PC-9 (cell line): ENCODE results near the gene JUP. TPM values are rescaled to one million over a fixed set of nuclear protein-coding genes. Genes with fewer than 3 reads are reported as not detected.

Experiments
- BruUV-seq: library from RNA; stranded (reverse); fragments of 400-500 nt; replicated peaks from 2 replicates; lab custom pipeline; 2021; lab: Mats Ljungman, UMichigan
- CTCF ChIA-PET: fragments of 300-600 bp; sonication (Branson Sonifier 250); formaldehyde crosslinking; loops from one replicate; lab custom pipeline; 2022; ENCODE audit warnings: antibody characterized with exemption; lab: Charles Lee
- POLR2A ChIA-PET: fragments of 300-600 bp; sonication (Branson Sonifier 250); formaldehyde crosslinking; loops from one replicate; lab custom pipeline; 2022; ENCODE audit warnings: antibody characterized with exemption; ENCODE audit not compliant: unreplicated experiment; lab: Charles Lee
- DNase-seq, 2 experiments: peaks; one replicate each; pipeline versions ENCODE4 v3.0.0 to v3.0.0-alpha.2; 2015 to 2022; ENCODE audit warnings: mixed read lengths in 1 of 2
- H2AFZ ChIP-seq: fragments of 200-600 bp; sonication (generic); 2 replicates; pipeline ENCODE4 v1.8.1; 2017; ENCODE audit warnings: antibody characterized with exemption
- H3F3A ChIP-seq: fragments of 200-600 bp; sonication (generic); 2 replicates; pipeline ENCODE4 v1.8.1; 2017; ENCODE audit warnings: antibody characterized with exemption, mild to moderate bottlenecking, low read depth; ENCODE audit not compliant: insufficient read depth
- H3K27ac ChIP-seq: fragments of 200-600 bp; sonication (generic); 2 replicates; pipeline ENCODE4 v1.6.1; 2016; ENCODE audit warnings: mixed run types
- H3K27me3 ChIP-seq: fragments of 200-600 bp; sonication (generic); 2 replicates; pipeline ENCODE4 v1.6.1; 2016; ENCODE audit warnings: low read depth, mixed run types; ENCODE audit not compliant: insufficient read depth
- H3K36me3 ChIP-seq: fragments of 200-600 bp; sonication (generic); 2 replicates; pipeline ENCODE4 v1.6.1; 2016; ENCODE audit warnings: low read depth, mixed run types
- H3K4me1 ChIP-seq: fragments of 200-600 bp; sonication (generic); replicated peaks from 2 replicates; pipeline ENCODE4 v1.6.1; 2016; ENCODE audit warnings: mixed run types; ENCODE audit not compliant: insufficient read depth
- H3K4me2 ChIP-seq: fragments of 200-600 bp; sonication (generic); 2 replicates; pipeline ENCODE4 v1.6.1; 2017; ENCODE audit warnings: mixed run types
- H3K4me3 ChIP-seq: fragments of 200-600 bp; sonication (generic); 2 replicates; pipeline ENCODE4 v1.6.1; 2016; ENCODE audit warnings: mixed run types
- H3K79me2 ChIP-seq: fragments of 200-600 bp; sonication (generic); 2 replicates; pipeline ENCODE4 v1.6.1; 2017; ENCODE audit warnings: low read depth, mixed run types
- H3K9me2 ChIP-seq: fragments of 200-600 bp; sonication (generic); 2 replicates; pipeline ENCODE4 v1.8.1; 2017; ENCODE audit warnings: mild to moderate bottlenecking; ENCODE audit not compliant: insufficient read depth
- H3K9me3 ChIP-seq: fragments of 200-600 bp; sonication (generic); 2 replicates; pipeline ENCODE4 v1.8.1; 2016; ENCODE audit warnings: low read depth; ENCODE audit not compliant: insufficient read depth
- H4K20me1 ChIP-seq: fragments of 200-600 bp; sonication (generic); 2 replicates; pipeline ENCODE4 v1.8.1; 2017; ENCODE audit not compliant: insufficient read depth
- EZH2 ChIP-seq: fragments of 200-600 bp; sonication (generic); IDR thresholded peaks from 2 replicates; pipeline ENCODE4 v1.8.0; 2017; ENCODE audit warnings: antibody characterized with exemption, low read depth
- intact Hi-C: fragments of 100-400 bp; cut with micrococcal nuclease; formaldehyde crosslinking; loops from one replicate; pipeline ENCODE4 v1.10.0; 2022; ENCODE audit not compliant: unreplicated experiment
- total RNA-seq: library from RNA; stranded (reverse); gene quantifications from 2 replicates; pipeline ENCODE4 v1.2.3, GENCODE V29; 2021
- TF ChIP-seq, protein P1 (sequence below): fragments of 200-600 bp; sonication (generic); conservative IDR thresholded peaks from 2 replicates; pipeline ENCODE4 v1.6.1; 2017; ENCODE audit warnings: mixed run types, antibody characterized with exemption, mild to moderate bottlenecking, moderate library complexity

Gene JUP
- total RNA-seq, 1 experiment from 2014 or later: 259 TPM

- H3K4me1 ChIP-seq: no peaks in the 10 kb centered on the region
- no peak overlapping the region for H2AFZ ChIP-seq
- ChIA-PET POLR2A (interaction anchor here (0.6 kb wide), 1 partner anchor 10 kb away, joined by 3 read pairs; no protein-coding TSS in a partner anchor), CTCF (no interaction called here)
- H4K20me1 ChIP-seq: no peaks in the 10 kb centered on the region
- no peaks in the 10 kb centered on the region for H3K36me3 ChIP-seq
- BruUV-seq: no TSS peak
- no peaks in the 10 kb centered on the region for H3K27me3 ChIP-seq
- H3K4me3 ChIP-seq: no peak overlapping the region
- H3K27ac ChIP-seq: no peak overlapping the region
- intact Hi-C loops: no loop called here
- no peaks in the 10 kb centered on the region; the same call in 1 of the 2 replicates for H3K9me3 ChIP-seq
- no peaks in the 10 kb centered on the region for H3K79me2 ChIP-seq
- no peak overlapping the region for H3K4me2 ChIP-seq
- H3K9me2 ChIP-seq: no peaks in the 10 kb centered on the region
- no peak for DNase-seq
- peaks cover 6% of the 10 kb centered on the region; the same call in 1 of the 2 replicates for H3F3A ChIP-seq
- TF ChIP-seq EZH2: no peak
- TF ChIP-seq, protein P1, sequence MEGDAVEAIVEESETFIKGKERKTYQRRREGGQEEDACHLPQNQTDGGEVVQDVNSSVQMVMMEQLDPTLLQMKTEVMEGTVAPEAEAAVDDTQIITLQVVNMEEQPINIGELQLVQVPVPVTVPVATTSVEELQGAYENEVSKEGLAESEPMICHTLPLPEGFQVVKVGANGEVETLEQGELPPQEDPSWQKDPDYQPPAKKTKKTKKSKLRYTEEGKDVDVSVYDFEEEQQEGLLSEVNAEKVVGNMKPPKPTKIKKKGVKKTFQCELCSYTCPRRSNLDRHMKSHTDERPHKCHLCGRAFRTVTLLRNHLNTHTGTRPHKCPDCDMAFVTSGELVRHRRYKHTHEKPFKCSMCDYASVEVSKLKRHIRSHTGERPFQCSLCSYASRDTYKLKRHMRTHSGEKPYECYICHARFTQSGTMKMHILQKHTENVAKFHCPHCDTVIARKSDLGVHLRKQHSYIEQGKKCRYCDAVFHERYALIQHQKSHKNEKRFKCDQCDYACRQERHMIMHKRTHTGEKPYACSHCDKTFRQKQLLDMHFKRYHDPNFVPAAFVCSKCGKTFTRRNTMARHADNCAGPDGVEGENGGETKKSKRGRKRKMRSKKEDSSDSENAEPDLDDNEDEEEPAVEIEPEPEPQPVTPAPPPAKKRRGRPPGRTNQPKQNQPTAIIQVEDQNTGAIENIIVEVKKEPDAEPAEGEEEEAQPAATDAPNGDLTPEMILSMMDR: no peak
Observed at GRCh38 chr17:41723801-41724475, 62.6 kb downstream of the JUP start.

GRCh38 chr17:41722231-41722630, 64.3 kb downstream of the JUP start:
- Histone ChIP-seq H2AFZ (no peak overlapping the region), H3K9me3 (no peaks in the 10 kb centered on the region; the same call in 1 of the 2 replicates), H3K27ac (no peak overlapping the region), H4K20me1 (no peaks in the 10 kb centered on the region), H3K4me2 (no peak overlapping the region), H3K9me2 (no peaks in the 10 kb centered on the region), H3K4me3 (no peak overlapping the region), H3K4me1 (peaks cover 14% of the 10 kb centered on the region), H3K79me2 (no peaks in the 10 kb centered on the region), H3K27me3 (no peaks in the 10 kb centered on the region), H3K36me3 (no peaks in the 10 kb centered on the region), H3F3A (peaks cover 23% of the 10 kb centered on the region)
- DNase-seq: no peak
- BruUV-seq: no TSS peak
- intact Hi-C loops: no loop called here
- POLR2A ChIA-PET: no interaction called here
- no peak for TF ChIP-seq EZH2
- TF ChIP-seq, protein P1: no peak
- CTCF ChIA-PET: interaction anchor here (0.6 kb wide), 1 partner anchor 42 kb away, joined by 3 read pairs; no protein-coding TSS in a partner anchor

- Histone ChIP-seq H3K36me3 (no peaks in the 10 kb centered on the region), H3K79me2 (no peaks in the 10 kb centered on the region), H3K4me3 (no peak overlapping the region), H3K27me3 (no peaks in the 10 kb centered on the region), H4K20me1 (no peaks in the 10 kb centered on the region), H3K4me1 (peaks cover 19% of the 10 kb centered on the region), H3F3A (peaks cover 32% of the 10 kb centered on the region), H2AFZ (no peak overlapping the region), H3K9me2 (no peaks in the 10 kb centered on the region), H3K9me3 (no peaks in the 10 kb centered on the region; the same call in 1 of the 2 replicates), H3K27ac (peak overlapping the region; percentile 48), H3K4me2 (peak overlapping the region; percentile 69)
- POLR2A ChIA-PET: interaction anchor here (1.1 kb wide), 1 partner anchor 794 kb away, joined by 4 read pairs; no protein-coding TSS in a partner anchor
- no peak for TF ChIP-seq EZH2
- TF ChIP-seq, protein P1: no peak
- BruUV-seq: no TSS peak
- intact Hi-C loops: no loop called here
- CTCF ChIA-PET: no interaction called here
- no peak for DNase-seq
Observed at GRCh38 chr17:41718287-41718645, 68.2 kb downstream of the JUP start.
